Measurements from ENCODE around the gene NPAS1.

DNA sequence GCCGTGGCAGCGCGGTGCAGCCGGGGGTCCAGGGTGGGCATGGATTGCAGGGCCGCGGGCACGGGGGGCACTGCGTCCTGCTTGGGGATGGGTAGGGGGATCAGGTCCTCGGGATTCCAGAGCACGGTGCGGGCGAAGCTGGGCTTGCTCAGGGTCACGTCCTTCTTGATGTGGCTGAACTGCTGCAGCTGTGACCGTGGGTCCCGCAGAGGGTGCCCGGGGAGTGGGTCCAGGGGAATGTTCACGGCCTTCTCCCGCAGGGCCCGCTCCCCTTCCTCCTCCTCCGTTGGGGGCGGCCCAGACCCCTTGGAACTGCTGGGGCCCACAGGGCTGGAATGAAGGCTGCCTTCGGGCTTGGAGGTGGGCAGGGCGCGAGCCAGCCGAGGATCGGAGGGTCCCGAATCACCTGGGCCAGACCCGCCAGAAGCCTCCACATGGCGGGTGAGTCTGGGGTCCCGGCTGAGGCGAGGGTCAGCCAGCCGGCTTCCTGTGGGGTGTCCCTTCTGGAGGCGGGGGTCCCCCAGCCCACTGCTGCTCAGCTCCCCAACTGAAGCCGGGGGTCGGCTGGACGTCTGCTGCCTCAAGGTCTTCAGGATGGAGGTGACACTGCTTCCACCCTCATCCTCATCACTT is 47.7 kb downstream of the NPAS1 start:
- TF ChIP-seq, protein P1, sequence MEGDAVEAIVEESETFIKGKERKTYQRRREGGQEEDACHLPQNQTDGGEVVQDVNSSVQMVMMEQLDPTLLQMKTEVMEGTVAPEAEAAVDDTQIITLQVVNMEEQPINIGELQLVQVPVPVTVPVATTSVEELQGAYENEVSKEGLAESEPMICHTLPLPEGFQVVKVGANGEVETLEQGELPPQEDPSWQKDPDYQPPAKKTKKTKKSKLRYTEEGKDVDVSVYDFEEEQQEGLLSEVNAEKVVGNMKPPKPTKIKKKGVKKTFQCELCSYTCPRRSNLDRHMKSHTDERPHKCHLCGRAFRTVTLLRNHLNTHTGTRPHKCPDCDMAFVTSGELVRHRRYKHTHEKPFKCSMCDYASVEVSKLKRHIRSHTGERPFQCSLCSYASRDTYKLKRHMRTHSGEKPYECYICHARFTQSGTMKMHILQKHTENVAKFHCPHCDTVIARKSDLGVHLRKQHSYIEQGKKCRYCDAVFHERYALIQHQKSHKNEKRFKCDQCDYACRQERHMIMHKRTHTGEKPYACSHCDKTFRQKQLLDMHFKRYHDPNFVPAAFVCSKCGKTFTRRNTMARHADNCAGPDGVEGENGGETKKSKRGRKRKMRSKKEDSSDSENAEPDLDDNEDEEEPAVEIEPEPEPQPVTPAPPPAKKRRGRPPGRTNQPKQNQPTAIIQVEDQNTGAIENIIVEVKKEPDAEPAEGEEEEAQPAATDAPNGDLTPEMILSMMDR (IDR thresholded peaks at IDR 0.05): no peak
- no peak for TF ChIP-seq POLR2AphosphoS5 (IDR thresholded peaks at IDR 0.05)
